ENCODE measurements around the gene PSMD6. TPM values are rescaled to one million over a fixed set of nuclear protein-coding genes. Genes with fewer than 3 reads are reported as not detected.

Gene PSMD6
- total and polyA plus RNA-seq, 9 of the 15 experiments (the other 6 are each of a cell fraction or from before 2014, with no cell fraction given): 78.2 to 133 (median 113) TPM

DNA sequence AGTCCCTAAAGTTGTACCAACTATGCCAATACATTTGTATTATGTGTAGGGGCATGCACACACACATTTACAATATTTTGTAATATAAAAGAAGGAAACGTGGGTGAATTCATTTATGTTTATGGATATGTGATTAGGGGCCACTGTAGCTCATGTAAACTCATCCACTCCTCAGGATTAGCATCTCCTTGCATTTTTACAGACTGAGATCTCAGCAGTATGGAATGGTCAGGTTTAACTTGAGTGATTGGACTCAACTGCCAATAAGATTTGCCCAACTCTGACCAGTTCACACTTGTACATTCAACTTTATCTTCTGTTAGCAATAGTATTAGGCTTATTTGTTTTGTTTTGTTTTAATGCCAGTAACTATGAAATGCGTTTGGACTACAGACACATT is 36.5 kb downstream of the PSMD6 start:
- ChIA-PET CTCF (ENCODE audit: low intra/inter-chr PET ratio) (no interaction called here), POLR2A (no interaction called here)
- intact Hi-C loops (cut with micrococcal nuclease): no loop called here
- Histone ChIP-seq H3K27ac (ENCODE audit: extremely low read depth, low read depth, low read length) (no peak overlapping the region), H3K79me2 (ENCODE audit: control insufficient read depth, insufficient read depth, low read length) (no peaks in the 10 kb centered on the region), H3K27me3 (ENCODE audit: control insufficient read depth in 2 of 2, insufficient read depth in 2 of 2, low read length in 2 of 2) (no peaks in the 10 kb centered on the region), H3K36me3 (ENCODE audit: control insufficient read depth, insufficient read depth, low read length) (peaks cover 82% of the 10 kb centered on the region; the same call in 2 of the 3 replicates), H4K20me1 (replicated peaks; ENCODE audit: control insufficient read depth, insufficient read depth, low read length) (no peaks in the 10 kb centered on the region), H3K4me1 (replicated peaks in 1 of 2; ENCODE audit: control insufficient read depth in 2 of 2, insufficient read depth in 2 of 2, low read length in 2 of 2) (no peaks in the 10 kb centered on the region), H3K9me3 (replicated peaks; ENCODE audit: control insufficient read depth, insufficient read depth, low read depth, low read length) (no peaks in the 10 kb centered on the region), H2AFZ (ENCODE audit: low read depth, low read length) (no peak overlapping the region), H3K9me1 (ENCODE audit: control insufficient read depth, insufficient read depth, low read length) (no peaks in the 10 kb centered on the region), H3K4me3 (no peak overlapping the region), H3K4me2 (ENCODE audit: insufficient read depth, low read length) (no peak overlapping the region), H3K9ac (ENCODE audit: insufficient read depth in 1 of 2, low read depth in 2 of 2, low read length in 2 of 2) (no peak overlapping the region)
- DNase-seq (ENCODE audit: extremely low read depth in 1 of 4, low spot score in 3 of 4) (no peak), ATAC-seq (no peak), FAIRE-seq (no peak)
- TF ChIP-seq RBM17 (IDR thresholded peaks at IDR 0.05; ENCODE audit: borderline replicate concordance, low read depth, low read length) (no peak), SMAD2 (IDR thresholded peaks at IDR 0.05; ENCODE audit: low read depth, low read length) (no peak), ATF7 (IDR thresholded peaks at IDR 0.05) (no peak), HMG20A (CRISPR knock-in tag; conservative IDR thresholded peaks at IDR 0.05) (no peak), ZBTB1 (CRISPR knock-in tag; IDR thresholded peaks at IDR 0.05; ENCODE audit: borderline replicate concordance, low read depth) (no peak), SRSF7 (optimal IDR thresholded peaks at IDR 0.05; ENCODE audit: low read depth, low read length) (no peak), TAF1 (IDR thresholded peaks at IDR 0.05; ENCODE audit: control insufficient read depth, extremely low read depth, insufficient read depth, low read length, severe bottlenecking) (no peak), JUND (IDR thresholded peaks at IDR 0.05; ENCODE audit: borderline replicate concordance, low read depth, low read length) (no peak), JUND (tag; IDR thresholded peaks at IDR 0.05; ENCODE audit: borderline replicate concordance, low read depth, low read length) (no peak)
- WGBS (ENCODE audit: insufficient coverage, low coverage, missing lambda C conversion rate): 81% methylated on average over 2 of the region's 2 CpGs
- no TSS peak for BruUV-seq (replicated peaks)
- in situ Hi-C loops (cut with MboI): no loop called here

Measured in K562 (cell line).